ENCODE results near the gene SPEM3. TPM values are rescaled to one million over a fixed set of nuclear protein-coding genes. Genes with fewer than 3 reads are reported as not detected.

Gene SPEM3
- total RNA-seq, 4 donors from 2014 or later = not detected

DNA sequence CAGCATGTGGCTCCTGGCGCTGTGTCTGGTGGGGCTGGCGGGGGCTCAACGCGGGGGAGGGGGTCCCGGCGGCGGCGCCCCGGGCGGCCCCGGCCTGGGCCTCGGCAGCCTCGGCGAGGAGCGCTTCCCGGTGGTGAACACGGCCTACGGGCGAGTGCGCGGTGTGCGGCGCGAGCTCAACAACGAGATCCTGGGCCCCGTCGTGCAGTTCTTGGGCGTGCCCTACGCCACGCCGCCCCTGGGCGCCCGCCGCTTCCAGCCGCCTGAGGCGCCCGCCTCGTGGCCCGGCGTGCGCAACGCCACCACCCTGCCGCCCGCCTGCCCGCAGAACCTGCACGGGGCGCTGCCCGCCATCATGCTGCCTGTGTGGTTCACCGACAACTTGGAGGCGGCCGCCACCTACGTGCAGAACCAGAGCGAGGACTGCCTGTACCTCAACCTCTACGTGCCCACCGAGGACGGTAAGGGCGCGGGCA, 20.4 kb upstream of the SPEM3 start:
- Histone ChIP-seq H3K27ac (no peak overlapping the region), H3K27me3 (peaks cover 17% of the 10 kb centered on the region), H3K4me3 (no peak overlapping the region), H3K4me1 (peaks cover 0 to 17% (median 11%) of the 10 kb centered on the region in 4 donors), H3K36me3 (no peaks in the 10 kb centered on the region), H3K9me3 (no peaks in the 10 kb centered on the region)
- in situ Hi-C loops (cut with MboI; ENCODE audit: low pct_ligation_motif_present in 1 of 4, low pct_unique_long_range_greater_than_20kb in 1 of 4, low sequenced_read_pairs in 3 of 4) (no loop called here), intact Hi-C loops (cut with DNase I; ENCODE audit: low total_unique reads) (no loop called here)
- TF ChIP-seq, protein P1, sequence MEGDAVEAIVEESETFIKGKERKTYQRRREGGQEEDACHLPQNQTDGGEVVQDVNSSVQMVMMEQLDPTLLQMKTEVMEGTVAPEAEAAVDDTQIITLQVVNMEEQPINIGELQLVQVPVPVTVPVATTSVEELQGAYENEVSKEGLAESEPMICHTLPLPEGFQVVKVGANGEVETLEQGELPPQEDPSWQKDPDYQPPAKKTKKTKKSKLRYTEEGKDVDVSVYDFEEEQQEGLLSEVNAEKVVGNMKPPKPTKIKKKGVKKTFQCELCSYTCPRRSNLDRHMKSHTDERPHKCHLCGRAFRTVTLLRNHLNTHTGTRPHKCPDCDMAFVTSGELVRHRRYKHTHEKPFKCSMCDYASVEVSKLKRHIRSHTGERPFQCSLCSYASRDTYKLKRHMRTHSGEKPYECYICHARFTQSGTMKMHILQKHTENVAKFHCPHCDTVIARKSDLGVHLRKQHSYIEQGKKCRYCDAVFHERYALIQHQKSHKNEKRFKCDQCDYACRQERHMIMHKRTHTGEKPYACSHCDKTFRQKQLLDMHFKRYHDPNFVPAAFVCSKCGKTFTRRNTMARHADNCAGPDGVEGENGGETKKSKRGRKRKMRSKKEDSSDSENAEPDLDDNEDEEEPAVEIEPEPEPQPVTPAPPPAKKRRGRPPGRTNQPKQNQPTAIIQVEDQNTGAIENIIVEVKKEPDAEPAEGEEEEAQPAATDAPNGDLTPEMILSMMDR (IDR thresholded peaks at IDR 0.05) = no peak
- TF ChIP-seq POLR2A (IDR thresholded peaks at IDR 0.05) (no peak), EP300 (IDR thresholded peaks at IDR 0.05; ENCODE audit: low read depth) (no peak), POLR2AphosphoS5 (IDR thresholded peaks at IDR 0.05) (no peak)
- no peak for DNase-seq
- whole genome bisulfite sequencing, 2 donors (ENCODE audit: low coverage in 1 of 2) = 53 to 82% methylated on average over 3 to 17 of the region's 58 CpGs

DNA sequence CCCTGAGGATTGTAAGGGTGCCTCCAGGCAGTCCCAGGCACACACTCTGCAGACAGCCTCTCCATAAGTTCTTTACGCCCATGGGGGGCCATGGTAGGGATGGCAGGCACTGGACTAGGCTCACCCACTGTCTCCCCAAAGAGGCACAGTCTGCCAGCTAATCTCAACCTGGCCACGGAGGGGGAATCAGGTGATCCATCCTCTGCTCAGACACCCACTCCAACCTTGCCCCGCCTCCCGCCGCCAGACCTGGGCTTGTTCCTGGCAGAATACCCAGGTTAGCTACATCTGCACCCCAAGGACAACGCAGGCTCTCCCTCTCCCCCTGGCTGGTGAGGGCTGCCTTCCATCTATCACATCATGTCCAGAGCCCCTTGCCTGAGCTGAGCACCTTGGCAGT, 19.8 kb upstream of the SPEM3 start:
- in situ Hi-C loops (cut with MboI; ENCODE audit: low pct_ligation_motif_present in 1 of 4, low pct_unique_long_range_greater_than_20kb in 1 of 4, low sequenced_read_pairs in 3 of 4) = no loop called here
- intact Hi-C loops (cut with DNase I; ENCODE audit: low total_unique reads) = no loop called here
- no peak for TF ChIP-seq POLR2AphosphoS5 (IDR thresholded peaks at IDR 0.05)
- TF ChIP-seq, protein P1 (IDR thresholded peaks at IDR 0.05) = no peak
- no peak for TF ChIP-seq POLR2A (IDR thresholded peaks at IDR 0.05)
- TF ChIP-seq EP300 (IDR thresholded peaks at IDR 0.05; ENCODE audit: low read depth) = no peak
- no peak for DNase-seq
- Histone ChIP-seq H3K36me3 (no peaks in the 10 kb centered on the region), H3K27ac (no peak overlapping the region), H3K4me1 (peaks cover 0 to 16% (median 11%) of the 10 kb centered on the region in 4 donors), H3K4me3 (no peak overlapping the region), H3K27me3 (peaks cover 17% of the 10 kb centered on the region), H3K9me3 (no peaks in the 10 kb centered on the region)
- WGBS, 2 donors (ENCODE audit: low coverage in 1 of 2) = 77% methylated on average over 6 of the region's 6 CpGs; no CpG with 5 or more reads in 1 of the 2 donors

DNA sequence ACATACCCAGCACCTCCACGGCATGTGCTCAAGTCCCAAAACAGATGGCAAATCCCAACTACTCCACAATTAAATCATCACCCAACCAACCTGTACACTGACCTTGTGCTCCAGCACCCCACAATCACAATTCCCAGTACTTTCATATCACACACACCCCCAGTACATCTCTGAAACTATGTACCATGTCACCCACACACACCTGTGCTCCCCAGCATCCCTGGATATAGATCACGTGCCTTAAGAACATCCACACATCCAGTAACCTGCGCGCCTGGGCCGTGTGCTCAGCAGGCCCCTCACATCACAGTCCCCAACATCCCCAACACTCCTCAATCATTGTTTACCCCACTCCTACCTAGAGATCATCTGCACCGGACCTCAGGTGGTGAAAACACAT, 18.9 kb upstream of the SPEM3 start:
- 87 to 93% methylated on average over 4 to 6 of the region's 6 CpGs for WGBS, 2 donors (ENCODE audit: low coverage in 1 of 2)
- H3K27me3 ChIP-seq = peaks cover 17% of the 10 kb centered on the region
- in situ Hi-C loops (cut with MboI; ENCODE audit: low pct_ligation_motif_present in 1 of 4, low pct_unique_long_range_greater_than_20kb in 1 of 4, low sequenced_read_pairs in 3 of 4) = no loop called here

DNA sequence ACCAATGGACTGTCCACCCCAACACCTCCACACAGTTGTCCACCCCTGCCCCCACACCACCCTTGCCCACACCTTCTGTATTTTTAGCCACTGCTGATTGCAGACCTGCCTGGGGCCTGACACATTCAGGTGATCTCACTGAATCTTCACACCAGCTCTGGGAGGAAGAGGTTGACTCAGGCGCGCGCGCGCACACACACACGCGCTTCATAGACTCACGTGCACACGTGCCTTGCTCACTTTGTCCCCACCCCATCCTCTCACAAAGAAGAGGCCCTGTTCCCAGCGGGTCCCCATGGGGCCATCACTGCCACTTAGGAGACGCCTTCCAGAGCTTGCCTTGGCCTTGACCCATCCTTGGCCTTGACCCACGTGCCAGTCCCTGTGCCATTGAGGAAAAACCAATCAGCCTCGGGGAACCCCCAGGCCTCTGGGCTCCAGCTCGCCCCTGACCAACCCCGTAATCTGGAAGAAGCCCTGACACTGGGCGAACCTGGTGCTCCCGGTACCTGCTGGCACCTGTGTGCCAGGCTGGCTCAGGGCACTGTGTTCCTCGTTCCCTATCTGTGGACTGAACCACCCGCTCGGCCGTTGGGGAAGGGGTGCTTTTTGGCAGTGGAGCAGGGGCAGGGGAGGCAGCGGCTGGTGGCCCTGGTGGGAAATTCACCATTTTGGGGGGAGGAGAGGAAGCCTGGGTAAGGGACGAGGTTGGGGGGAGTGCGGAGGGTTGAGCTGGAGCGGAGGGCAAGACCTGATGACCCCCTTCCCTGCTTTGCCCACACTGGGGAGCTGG, 17.8 kb upstream of the SPEM3 start:
- Histone ChIP-seq H3K27me3 (peaks cover 6% of the 10 kb centered on the region), H3K36me3 (no peaks in the 10 kb centered on the region), H3K9me3 (no peaks in the 10 kb centered on the region), H3K4me1 (peaks cover 0 to 5% (median 2%) of the 10 kb centered on the region in 4 donors), H3K27ac (no peak overlapping the region), H3K4me3 (no peak overlapping the region)
- in situ Hi-C loops (cut with MboI; ENCODE audit: low pct_ligation_motif_present in 1 of 4, low pct_unique_long_range_greater_than_20kb in 1 of 4, low sequenced_read_pairs in 3 of 4) (no loop called here), intact Hi-C loops (cut with DNase I; ENCODE audit: low total_unique reads) (no loop called here)
- TF ChIP-seq POLR2A (IDR thresholded peaks at IDR 0.05) (no peak), EP300 (IDR thresholded peaks at IDR 0.05; ENCODE audit: low read depth) (no peak), POLR2AphosphoS5 (IDR thresholded peaks at IDR 0.05) (no peak)
- TF ChIP-seq, protein P1 (IDR thresholded peaks at IDR 0.05) = no peak
- DNase-seq = no peak
- WGBS, 2 donors (ENCODE audit: low coverage in 1 of 2) = 82% methylated on average over 24 of the region's 25 CpGs; no CpG with 5 or more reads in 1 of the 2 donors

More for the DNA sequence above, 18.9 kb upstream of the SPEM3 start:
- intact Hi-C loops (cut with DNase I; ENCODE audit: low total_unique reads) = no loop called here
- Histone ChIP-seq H3K36me3 (no peaks in the 10 kb centered on the region), H3K4me1 (peaks cover 0 to 16% (median 11%) of the 10 kb centered on the region in 4 donors), H3K27ac (no peak overlapping the region), H3K9me3 (no peaks in the 10 kb centered on the region), H3K4me3 (no peak overlapping the region)
- TF ChIP-seq POLR2A (IDR thresholded peaks at IDR 0.05) (no peak), POLR2AphosphoS5 (IDR thresholded peaks at IDR 0.05) (no peak), EP300 (IDR thresholded peaks at IDR 0.05; ENCODE audit: low read depth) (no peak)
- TF ChIP-seq, protein P1 (IDR thresholded peaks at IDR 0.05) = no peak
- DNase-seq = no peak
